GM12878 (cell line): ENCODE data around the gene PRKAG2. TPM values are rescaled to one million over a fixed set of nuclear protein-coding genes. Genes with fewer than 3 reads are reported as not detected.

ENCODE experiments used
- ATAC-seq: fragments of 200-7000 bp; cut with Tn5 transposase; 3 replicates; pipeline ENCODE4 v1.9.1; 2020; ENCODE audit warnings: mild to moderate bottlenecking, moderate library complexity
- BruUV-seq: library from RNA; stranded (reverse); fragments of 400-500 nt; replicated peaks from 2 replicates; lab custom pipeline; 2021; lab: Mats Ljungman, UMichigan
- CTCF ChIA-PET: fragments of 300-600 bp; sonication (Branson Sonifier 250); formaldehyde crosslinking; extraction: SDS; loops from one replicate; lab custom pipeline; 2021; ENCODE audit warnings: inconsistent platforms; lab: Yijun Ruan, JAX
- POLR2A ChIA-PET: fragments of 350-600 bp; formaldehyde crosslinking; extraction: SDS; loops from one replicate; lab custom pipeline; 2021; ENCODE audit warnings: inconsistent platforms; lab: Charles Lee
- RAD21 ChIA-PET: fragments of 300-600 bp; sonication (Branson Sonifier 250); formaldehyde crosslinking; loops from one replicate; lab custom pipeline; 2023; ENCODE audit warnings: antibody characterized with exemption; ENCODE audit not compliant: unreplicated experiment; lab: Charles Lee
- SMC1A ChIA-PET: fragments of 300-600 bp; sonication (Branson Sonifier 250); formaldehyde crosslinking; loops from one replicate; lab custom pipeline; 2023; ENCODE audit not compliant: unreplicated experiment, uncharacterized antibody; lab: Charles Lee
- DNase-seq: peaks from one replicate; pipeline ENCODE4 v3.0.0-alpha.2; 2011; ENCODE audit warnings: low read depth, low spot score
- FAIRE-seq: peaks from 3 replicates; lab custom pipeline; 2011; peaks lifted over from hg19 to GRCh38; lab: Jason Lieb, UNC
- H2AFZ ChIP-seq: 2 replicates; pipeline ENCODE4 v1.6.0; 2011; ENCODE audit warnings: low read depth, low read length, control low read depth; ENCODE audit not compliant: control insufficient read depth
- H3K27ac ChIP-seq: 2 replicates; pipeline ENCODE4 v1.5.1; 2011; ENCODE audit warnings: control low read depth; ENCODE audit not compliant: control insufficient read depth, insufficient read depth
- H3K27me3 ChIP-seq, 2 experiments: replicated peaks in 1 of 2; 2 replicates each; pipeline versions ENCODE4 v1.6.0 to v1.6.1; 2011; ENCODE audit warnings: low read length in 1 of 2; ENCODE audit not compliant: control insufficient read depth in 2 of 2, insufficient read depth in 2 of 2
- H3K36me3 ChIP-seq, 2 experiments: 2 replicates each; pipeline ENCODE4 v1.5.1; 2011; ENCODE audit warnings: low read length in 1 of 2; ENCODE audit not compliant: control insufficient read depth in 2 of 2, insufficient read depth in 2 of 2
- H3K4me1 ChIP-seq: 2 replicates; pipeline ENCODE4 v1.6.1; 2011; ENCODE audit warnings: mild to moderate bottlenecking, low read length, moderate library complexity, mixed read lengths; ENCODE audit not compliant: control insufficient read depth, insufficient read depth
- H3K4me2 ChIP-seq: 2 replicates; pipeline ENCODE4 v1.6.0; 2011; ENCODE audit warnings: control low read depth; ENCODE audit not compliant: control insufficient read depth, insufficient read depth
- H3K4me3 ChIP-seq: fragments of 200-600 bp; sonication (generic); 2 replicates; pipeline ENCODE4 v1.5.1; 2016
- H3K79me2 ChIP-seq: 2 replicates; pipeline ENCODE4 v1.6.0; 2011; ENCODE audit warnings: low read length; ENCODE audit not compliant: control insufficient read depth, insufficient read depth
- H3K9ac ChIP-seq: 2 replicates; pipeline ENCODE4 v1.8.0; 2011; ENCODE audit warnings: low read length, control low read depth, mixed read lengths; ENCODE audit not compliant: control insufficient read depth, insufficient read depth
- H3K9me3 ChIP-seq: replicated peaks from 3 replicates; pipeline ENCODE4 v1.5.1; 2011; ENCODE audit warnings: mild to moderate bottlenecking, low read length; ENCODE audit not compliant: control insufficient read depth, insufficient read depth
- H4K20me1 ChIP-seq: 2 replicates; pipeline ENCODE4 v1.6.0; 2011; ENCODE audit not compliant: control insufficient read depth, insufficient read depth
- ATF2 ChIP-seq: IDR thresholded peaks from 2 replicates; pipeline ENCODE4 v1.6.1; 2012; ENCODE audit warnings: low read length, inconsistent platforms
- IKZF1 ChIP-seq: fragments of 450-650 bp; conservative IDR thresholded peaks from 2 replicates; pipeline ENCODE4 v1.6.1; 2017; ENCODE audit warnings: antibody characterized with exemption, mild to moderate bottlenecking
- IRF4 ChIP-seq: IDR thresholded peaks from 2 replicates; pipeline ENCODE4 v1.6.1; 2011; ENCODE audit warnings: low read depth, low read length
- MYC ChIP-seq: IDR thresholded peaks from 2 replicates; pipeline ENCODE4 v1.6.1; 2011; ENCODE audit warnings: mild to moderate bottlenecking, low read length, moderate library complexity, inconsistent platforms; ENCODE audit not compliant: insufficient read depth, insufficient replicate concordance, insufficient read length, severe bottlenecking
- SIN3A ChIP-seq: IDR thresholded peaks from 2 replicates; pipeline ENCODE4 v1.6.1; 2012; ENCODE audit warnings: low read depth, low read length, improper control_type of control experiment
- SIX5 ChIP-seq: IDR thresholded peaks from 2 replicates; pipeline ENCODE4 v1.6.1; 2011; ENCODE audit warnings: mild to moderate bottlenecking, low read depth, low read length, moderate library complexity; ENCODE audit not compliant: severe bottlenecking
- TARDBP ChIP-seq: IDR thresholded peaks from 2 replicates; pipeline ENCODE4 v1.6.1; 2016; ENCODE audit warnings: borderline replicate concordance
- TCF3 ChIP-seq: IDR thresholded peaks from 2 replicates; pipeline ENCODE4 v1.6.1; 2012; ENCODE audit warnings: low read depth, mild to moderate bottlenecking, low read length, borderline replicate concordance; ENCODE audit not compliant: insufficient read depth
- WGBS: methylation state at CpG from one replicate; pipeline ENCODE4 v1.1.6; 2016; ENCODE audit warnings: low lambda C conversion rate; ENCODE audit not compliant: insufficient replicate concordance, insufficient coverage; ENCODE audit errors: missing lambda C conversion rate; 5-methylcytosine and 5-hydroxymethylcytosine counted together
- in situ Hi-C: fragments of 300-500 bp; cut with MboI; formaldehyde crosslinking; loops from 9 replicates; pipeline ENCODE4 v1.14.3; 2018; ENCODE audit warnings: mixed read lengths
- intact Hi-C: fragments of 100-400 bp; cut with micrococcal nuclease; formaldehyde crosslinking; loops from one replicate; pipeline ENCODE4 v1.14.2; 2022; ENCODE audit not compliant: unreplicated experiment
- polyA plus RNA-seq, 11 experiments: library from polyadenylated mRNA; depleted of rRNA in 4 of 11; unstranded in 6 of 11; stranded (reverse) in 5 of 11; fragments of >200 nt; fragmentation: Nextera tagmentation in 4 of 11; fragmentation: Illumina TruSeq in 1 of 11; extraction: Ambion mirVana in 4 of 11; extraction: Trizol in 1 of 11; gene quantifications; 1 replicate in 1 of 11; 2 replicates in 10 of 11; pipeline versions ENCODE4 v1.2.1 to v1.2.3, GENCODE V29; 2011 to 2016; ENCODE audit warnings: inconsistent platforms in 2 of 11, missing spikeins in 2 of 11, low read depth in 1 of 11
- total RNA-seq, 4 experiments: library from RNA; depleted of rRNA in 3 of 4; stranded (reverse); fragments of >200 nt in 3 of 4; fragmentation: Illumina TruSeq in 1 of 4; extraction: Trizol in 1 of 4; gene quantifications; 2 replicates each; pipeline versions ENCODE4 v1.2.1 to v1.2.3, GENCODE V29; 2013 to 2021
- TF ChIP-seq, protein P1 (sequence below): fragments of 450-650 bp; formaldehyde crosslinking; IDR thresholded peaks from 2 replicates; pipeline ENCODE4 v1.4.0; 2022; ENCODE audit warnings: mild to moderate bottlenecking, moderate library complexity
- TF ChIP-seq, protein P2 (sequence below): fragments of 450-650 bp; IDR thresholded peaks from 2 replicates; pipeline ENCODE4 v1.6.1; 2016; ENCODE audit warnings: mild to moderate bottlenecking

Gene PRKAG2
- total and polyA plus RNA-seq, 10 of the 15 experiments (the other 5 are each of a cell fraction or from before 2014, with no cell fraction given), result 3.4 to 8.9 (median 6.8) TPM

- WGBS, result 67% methylated on average over 3 of the region's 6 CpGs
- H2AFZ ChIP-seq, result no peak overlapping the region
Measured at GRCh38 chr7:151779255-151779654, 97.7 kb downstream of the PRKAG2 start.

More at GRCh38 chr7:151779255-151779654, 97.7 kb downstream of the PRKAG2 start:
- no peak overlapping the region for H3K4me3 ChIP-seq
- H3K79me2 ChIP-seq, result no peaks in the 10 kb centered on the region
- BruUV-seq, result no TSS peak
- no peaks in the 10 kb centered on the region for H3K36me3 ChIP-seq
- H3K27ac ChIP-seq, result no peak overlapping the region
- no peak overlapping the region for H3K4me2 ChIP-seq
- H3K4me1 ChIP-seq, result no peaks in the 10 kb centered on the region
- no peak overlapping the region for H3K9ac ChIP-seq
- no peaks in the 10 kb centered on the region for H3K9me3 ChIP-seq
- DNase-seq (no peak), ATAC-seq (no peak)
- SMC1A ChIA-PET, result interaction anchor here (1.1 kb wide), 1 partner anchor 146 kb away, joined by 3 read pairs; no protein-coding TSS in a partner anchor
- intact Hi-C loops, result no loop called here
- TF ChIP-seq MYC (no peak), ATF2 (no peak), SIX5 (no peak), IKZF1 (no peak), TARDBP (no peak), IRF4 (no peak), SIN3A (no peak), TCF3 (no peak)
- TF ChIP-seq, protein P1, sequence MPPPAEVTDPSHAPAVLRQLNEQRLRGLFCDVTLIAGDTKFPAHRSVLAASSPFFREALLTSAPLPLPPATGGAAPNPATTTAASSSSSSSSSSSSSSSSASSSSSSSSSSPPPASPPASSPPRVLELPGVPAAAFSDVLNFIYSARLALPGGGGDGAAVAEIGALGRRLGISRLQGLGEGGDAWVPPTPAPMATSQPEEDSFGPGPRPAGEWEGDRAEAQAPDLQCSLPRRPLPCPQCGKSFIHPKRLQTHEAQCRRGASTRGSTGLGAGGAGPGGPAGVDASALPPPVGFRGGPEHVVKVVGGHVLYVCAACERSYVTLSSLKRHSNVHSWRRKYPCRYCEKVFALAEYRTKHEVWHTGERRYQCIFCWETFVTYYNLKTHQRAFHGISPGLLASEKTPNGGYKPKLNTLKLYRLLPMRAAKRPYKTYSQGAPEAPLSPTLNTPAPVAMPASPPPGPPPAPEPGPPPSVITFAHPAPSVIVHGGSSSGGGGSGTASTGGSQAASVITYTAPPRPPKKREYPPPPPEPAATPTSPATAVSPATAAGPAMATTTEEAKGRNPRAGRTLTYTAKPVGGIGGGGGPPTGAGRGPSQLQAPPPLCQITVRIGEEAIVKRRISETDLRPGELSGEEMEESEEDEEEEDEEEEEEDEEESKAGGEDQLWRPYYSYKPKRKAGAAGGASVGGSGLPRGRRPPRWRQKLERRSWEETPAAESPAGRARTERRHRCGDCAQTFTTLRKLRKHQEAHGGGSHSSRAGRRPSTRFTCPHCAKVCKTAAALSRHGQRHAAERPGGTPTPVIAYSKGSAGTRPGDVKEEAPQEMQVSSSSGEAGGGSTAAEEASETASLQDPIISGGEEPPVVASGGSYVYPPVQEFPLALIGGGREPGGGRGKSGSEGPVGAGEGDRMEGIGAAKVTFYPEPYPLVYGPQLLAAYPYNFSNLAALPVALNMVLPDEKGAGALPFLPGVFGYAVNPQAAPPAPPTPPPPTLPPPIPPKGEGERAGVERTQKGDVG (CRISPR knock-in tag), result no peak
- TF ChIP-seq, protein P2, sequence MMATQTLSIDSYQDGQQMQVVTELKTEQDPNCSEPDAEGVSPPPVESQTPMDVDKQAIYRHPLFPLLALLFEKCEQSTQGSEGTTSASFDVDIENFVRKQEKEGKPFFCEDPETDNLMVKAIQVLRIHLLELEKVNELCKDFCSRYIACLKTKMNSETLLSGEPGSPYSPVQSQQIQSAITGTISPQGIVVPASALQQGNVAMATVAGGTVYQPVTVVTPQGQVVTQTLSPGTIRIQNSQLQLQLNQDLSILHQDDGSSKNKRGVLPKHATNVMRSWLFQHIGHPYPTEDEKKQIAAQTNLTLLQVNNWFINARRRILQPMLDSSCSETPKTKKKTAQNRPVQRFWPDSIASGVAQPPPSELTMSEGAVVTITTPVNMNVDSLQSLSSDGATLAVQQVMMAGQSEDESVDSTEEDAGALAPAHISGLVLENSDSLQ, result no peak
- TF ChIP-seq, all 136 proteins: peak for 0
- in situ Hi-C loops, result no loop called here
- FAIRE-seq, result no peak
- Histone ChIP-seq H3K27me3 (no peaks in the 10 kb centered on the region), H4K20me1 (no peaks in the 10 kb centered on the region)
- POLR2A ChIA-PET, result no interaction called here
- CTCF ChIA-PET, result interaction anchor here (1.0 to 1.3 kb wide), 2 partner anchors 9 to 26 kb away, joined by 3 read pairs; no protein-coding TSS in a partner anchor
- RAD21 ChIA-PET, result no interaction called here
